AML-193 (cell line): Measurements from ENCODE around the gene LGR6.
A peak's percentile ranks its signal among the peaks of the same experiment; 100 is the strongest.

Experiments
- DNase-seq, 2 experiments: peaks; one replicate each; lab custom pipeline; 2025; lab: John Stamatoyannopoulos, UW

LGR6 gene

DNA sequence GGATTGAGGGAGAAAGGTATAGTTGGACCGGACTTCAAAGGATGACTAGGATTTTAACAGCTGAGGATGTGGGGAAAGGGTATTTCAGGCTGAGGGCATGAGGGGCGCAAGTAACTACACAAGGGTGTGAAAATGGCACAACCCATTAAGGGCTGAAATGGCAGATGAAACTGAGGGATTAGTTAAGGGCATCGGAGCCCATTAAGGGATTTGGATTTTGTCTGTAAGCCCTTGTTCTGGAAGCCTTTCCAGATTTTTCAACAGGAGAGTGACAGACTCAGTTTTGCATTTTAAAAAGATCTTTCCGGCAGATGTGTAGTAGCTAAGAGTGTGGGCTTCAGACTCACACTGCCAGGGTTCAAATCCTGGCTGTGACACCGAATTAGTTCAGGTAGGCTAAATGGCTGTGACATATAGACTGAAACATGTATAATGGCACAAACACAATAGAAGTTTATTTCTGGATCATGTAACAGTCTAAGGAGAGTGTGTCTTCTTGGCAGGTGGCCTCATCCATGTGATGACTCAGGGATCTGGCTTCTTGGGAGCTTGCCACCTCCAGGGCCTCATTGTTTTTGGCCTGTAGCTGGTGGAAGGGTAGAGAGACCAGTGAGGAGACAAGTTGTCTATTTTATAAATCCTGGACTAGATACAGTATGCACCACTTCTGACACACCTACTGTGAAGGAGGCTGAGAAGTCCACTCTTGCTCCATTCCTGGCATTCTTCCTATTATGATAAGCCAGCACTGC, 98.5 kb downstream of the LGR6 start:
- DNase-seq, result no peak

DNA sequence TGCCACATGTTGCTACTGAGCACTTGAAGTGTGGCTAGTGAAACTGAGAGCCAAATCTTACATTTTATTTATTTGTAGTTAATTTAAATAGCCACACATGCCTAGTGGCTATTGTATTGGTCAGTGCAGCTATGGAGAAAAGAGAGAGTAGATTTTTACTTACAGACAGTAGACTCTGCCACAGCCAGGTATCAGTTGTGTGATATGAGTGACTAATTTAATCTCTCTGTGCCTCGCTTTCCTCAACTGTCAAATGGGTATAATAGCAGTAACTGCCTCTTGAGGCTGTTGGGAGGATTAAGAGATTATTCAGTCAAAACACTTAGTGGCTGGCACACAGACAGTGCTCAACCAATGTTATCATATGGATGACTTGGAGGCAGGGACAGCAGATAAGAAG, 99.2 kb downstream of the LGR6 start:
- no peak for DNase-seq

DNA sequence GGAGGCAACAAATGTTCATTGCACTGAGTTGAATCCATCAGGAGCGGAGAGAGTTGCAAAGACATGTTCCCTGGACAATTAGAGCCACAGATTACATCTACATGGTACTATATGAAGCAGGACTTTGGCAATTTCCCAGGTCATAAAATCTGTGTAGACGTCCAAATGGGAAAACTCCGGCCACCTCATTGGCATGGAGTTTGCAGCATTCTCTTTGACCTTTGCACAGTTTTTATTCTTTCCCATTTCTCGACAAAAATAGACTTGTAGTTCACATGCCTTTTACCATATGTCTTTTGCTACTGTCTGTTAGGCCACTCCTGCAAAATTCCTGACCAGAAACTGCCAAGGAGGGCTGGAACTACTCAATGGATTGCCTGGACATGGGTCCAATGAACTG, 100.0 kb downstream of the LGR6 start:
- DNase-seq, result no peak

DNA sequence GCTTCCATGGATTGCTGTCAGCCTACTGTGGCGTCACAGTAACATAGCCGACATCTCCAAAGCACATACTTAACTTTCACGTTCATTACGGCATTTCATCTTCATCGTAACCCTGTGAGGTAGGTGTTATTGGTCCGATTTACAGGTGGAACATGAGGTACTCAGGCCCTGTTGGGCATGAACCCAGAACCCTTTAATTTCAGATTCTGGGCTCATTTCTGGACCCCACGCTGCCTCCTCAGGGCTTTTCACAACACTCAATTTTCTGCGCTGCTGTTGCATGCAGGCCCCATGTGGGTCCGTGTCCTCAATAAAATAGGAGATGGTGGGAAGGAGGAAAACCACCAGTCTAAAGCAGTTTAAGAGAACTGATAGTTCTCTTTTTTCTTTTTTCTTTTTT, 108.6 kb downstream of the LGR6 start:
- DNase-seq, result no peak

DNA sequence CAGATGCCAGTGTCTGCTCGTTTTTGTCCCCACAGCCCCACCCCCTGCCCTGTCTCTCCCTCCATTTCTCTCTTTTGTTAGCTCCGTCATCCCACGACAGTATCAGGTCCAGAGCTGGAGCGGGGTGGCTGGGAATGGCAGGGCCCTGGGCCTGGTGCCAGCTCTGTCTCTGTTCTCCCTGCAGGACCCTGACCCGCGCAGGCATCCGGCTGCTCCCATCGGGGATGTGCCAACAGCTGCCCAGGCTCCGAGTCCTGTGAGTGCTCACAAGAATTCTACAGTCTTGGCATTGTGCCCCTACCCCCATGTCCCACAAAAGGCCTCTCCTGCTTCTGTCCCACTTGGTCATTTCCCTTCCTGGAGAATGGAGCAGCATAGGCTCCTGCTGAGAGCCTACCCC, 110.8 kb downstream of the LGR6 start:
- no peak for DNase-seq

DNA sequence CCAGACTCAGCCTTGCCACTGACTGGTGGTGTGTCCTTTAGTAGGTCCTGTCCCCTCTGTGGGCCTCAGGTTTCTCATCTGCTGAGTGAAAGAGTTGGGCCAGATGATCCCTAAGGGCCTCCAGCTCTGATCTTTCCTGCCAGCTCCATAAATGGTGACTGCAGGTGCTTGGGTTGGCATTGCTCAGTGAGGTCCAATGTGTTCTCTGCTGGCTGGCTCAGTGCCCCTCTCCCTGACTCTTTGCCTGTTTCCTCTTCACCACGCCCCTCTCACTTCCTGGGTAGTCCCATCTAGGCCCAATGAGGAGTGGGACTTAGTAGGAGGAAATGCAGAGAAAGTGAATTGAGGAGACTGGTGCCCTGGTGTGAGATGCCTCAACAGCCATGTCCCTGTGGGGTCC, 111.6 kb downstream of the LGR6 start:
- no peak for DNase-seq

DNA sequence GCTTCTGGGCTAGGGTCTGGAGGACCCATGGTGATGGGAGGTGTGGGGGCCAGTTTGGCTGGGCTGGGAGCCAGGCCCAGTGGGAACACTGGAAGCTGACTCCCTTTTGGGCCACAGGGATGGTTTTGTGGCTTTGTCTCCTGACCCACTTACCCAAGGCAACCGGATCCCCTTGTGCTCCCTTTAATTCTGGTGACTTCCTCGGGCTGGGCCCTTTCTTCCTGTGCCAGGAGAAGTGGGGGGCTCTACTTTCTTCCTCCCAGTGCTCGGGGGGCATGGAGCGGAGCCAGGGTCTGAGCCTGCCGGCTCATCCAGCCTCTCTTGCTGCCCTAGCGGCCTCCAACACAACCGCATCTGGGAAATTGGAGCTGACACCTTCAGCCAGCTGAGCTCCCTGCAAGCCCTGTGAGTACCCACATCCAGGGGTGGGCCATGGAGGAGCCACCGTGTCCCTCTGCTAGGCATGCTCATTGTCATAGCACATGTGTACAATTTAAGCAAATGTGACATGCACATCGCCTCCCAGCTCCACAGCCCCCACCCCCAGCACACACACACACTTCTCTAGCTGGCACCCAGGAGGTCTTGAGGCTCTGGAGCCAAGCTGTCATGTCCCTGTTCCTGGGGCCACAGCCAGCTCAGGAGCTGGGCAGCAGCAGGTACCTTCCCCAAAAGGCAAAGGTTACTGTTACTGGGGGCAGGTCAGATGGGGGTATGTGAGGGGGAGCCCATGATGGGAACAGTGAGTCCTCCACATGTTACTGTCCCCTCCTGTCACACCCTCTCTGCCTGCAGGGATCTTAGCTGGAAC, 113.1 kb downstream of the LGR6 start:
- no peak for DNase-seq

DNA sequence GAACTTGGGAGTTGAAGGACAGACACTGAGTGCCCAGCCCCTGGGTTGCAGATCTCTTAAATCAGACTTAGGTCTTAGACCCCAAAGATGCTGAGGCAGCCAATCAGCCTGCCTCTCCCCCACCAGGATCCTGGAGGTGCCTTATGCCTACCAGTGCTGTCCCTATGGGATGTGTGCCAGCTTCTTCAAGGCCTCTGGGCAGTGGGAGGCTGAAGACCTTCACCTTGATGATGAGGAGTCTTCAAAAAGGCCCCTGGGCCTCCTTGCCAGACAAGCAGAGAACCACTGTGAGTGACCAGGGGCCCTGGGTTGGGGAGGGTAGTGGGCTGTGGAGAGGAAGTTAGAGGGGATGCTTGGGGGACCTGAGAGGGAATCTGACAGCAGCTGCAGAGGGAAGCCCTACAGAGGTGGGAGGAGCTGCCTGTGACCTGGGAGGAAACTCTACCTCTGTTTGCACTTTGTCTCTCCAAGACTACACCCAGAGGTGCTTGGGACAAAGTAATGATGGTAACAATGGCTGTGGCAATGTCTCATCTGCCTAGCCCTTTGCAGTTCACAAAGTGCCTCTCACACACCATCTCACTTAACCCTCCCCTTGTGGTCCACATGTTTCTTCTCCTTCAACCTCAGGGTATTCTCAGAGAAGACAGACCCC, 116.6 kb downstream of the LGR6 start:
- no peak for DNase-seq

DNA sequence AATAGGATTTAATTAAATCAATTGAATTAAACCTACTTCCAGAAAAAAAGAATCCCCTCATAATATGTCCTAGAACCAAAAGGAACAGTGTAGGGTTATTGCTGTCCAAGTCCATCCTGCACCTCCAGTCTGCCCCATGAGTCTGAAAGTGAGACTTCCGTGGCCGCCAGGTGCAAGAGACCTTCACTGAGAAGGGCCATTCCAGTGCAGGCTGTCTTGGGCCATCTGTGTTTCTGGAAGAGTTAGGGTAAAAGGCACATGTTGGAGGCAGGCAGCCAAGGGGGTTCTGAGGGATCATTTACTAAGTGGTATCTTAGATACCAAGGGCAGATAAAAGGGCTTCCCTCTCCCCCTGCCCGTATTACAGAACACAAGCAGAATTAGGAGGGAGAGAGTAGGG, 117.1 kb downstream of the LGR6 start:
- DNase-seq, result no peak

DNA sequence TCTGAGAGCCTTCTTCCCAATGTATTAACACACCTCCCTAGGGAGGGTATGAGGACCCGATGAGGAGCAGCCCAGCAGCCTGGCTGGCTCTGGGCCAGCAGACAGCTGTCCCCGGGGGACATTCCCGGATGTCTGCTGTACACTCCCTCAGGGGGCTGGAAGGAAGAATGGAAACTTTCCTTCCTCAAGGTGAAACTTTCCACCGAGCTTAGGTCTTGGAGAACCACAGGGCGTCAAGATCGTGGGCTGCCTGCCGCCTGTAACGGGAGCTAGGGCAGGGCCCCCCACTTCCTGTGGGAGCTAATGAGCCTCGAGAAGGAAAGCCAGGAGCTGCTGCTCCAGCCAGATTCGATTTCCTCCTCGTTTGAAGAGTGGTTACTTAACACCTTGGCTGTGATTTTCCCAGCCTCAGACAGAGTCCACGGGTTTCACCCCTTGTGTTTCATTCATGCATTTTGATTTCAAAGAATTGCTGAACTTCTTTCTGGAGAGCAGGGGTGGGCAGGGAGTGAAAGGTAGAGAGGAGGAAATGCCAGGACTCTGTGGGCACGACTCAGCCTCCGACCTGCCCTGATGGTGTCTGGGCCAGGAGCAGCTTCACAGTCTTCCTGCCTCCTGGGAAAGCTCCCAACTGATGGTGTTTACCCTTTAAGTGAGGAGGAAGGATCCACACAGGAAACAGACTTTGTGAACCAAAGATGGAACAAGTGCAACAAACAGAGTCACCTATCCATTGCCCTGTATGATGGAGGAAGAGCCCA, 118.5 kb downstream of the LGR6 start:
- DNase-seq, result no peak

DNA sequence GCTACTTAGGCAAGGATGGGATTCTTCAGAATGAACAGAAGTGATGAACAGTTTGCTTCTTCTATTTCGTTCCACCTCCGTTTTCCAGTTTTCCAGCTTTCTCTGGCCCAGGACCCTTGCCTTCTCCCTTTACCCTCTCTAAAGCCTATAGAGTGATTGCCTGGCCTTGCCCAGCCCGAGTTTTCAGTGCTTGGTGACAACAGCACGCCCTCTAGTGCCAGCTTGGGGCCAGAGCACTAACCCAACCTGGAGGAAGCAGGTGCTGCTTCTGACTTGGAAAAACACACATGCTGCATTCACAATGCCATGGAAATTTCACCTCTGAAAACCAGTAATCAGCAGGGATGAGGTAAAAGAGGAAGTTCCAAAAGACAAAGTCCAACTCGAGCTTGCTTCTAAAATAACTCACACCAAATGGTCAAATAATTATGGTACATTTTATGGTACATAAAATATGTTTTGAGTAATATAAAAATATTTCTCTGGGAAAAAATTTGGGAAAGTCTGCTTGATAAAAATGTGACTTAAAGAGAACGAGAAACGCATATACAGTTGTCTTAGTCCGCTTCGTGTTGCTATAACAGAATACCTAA, 122.1 kb downstream of the LGR6 start:
- peak; percentile 54 to 56 for DNase-seq

DNA sequence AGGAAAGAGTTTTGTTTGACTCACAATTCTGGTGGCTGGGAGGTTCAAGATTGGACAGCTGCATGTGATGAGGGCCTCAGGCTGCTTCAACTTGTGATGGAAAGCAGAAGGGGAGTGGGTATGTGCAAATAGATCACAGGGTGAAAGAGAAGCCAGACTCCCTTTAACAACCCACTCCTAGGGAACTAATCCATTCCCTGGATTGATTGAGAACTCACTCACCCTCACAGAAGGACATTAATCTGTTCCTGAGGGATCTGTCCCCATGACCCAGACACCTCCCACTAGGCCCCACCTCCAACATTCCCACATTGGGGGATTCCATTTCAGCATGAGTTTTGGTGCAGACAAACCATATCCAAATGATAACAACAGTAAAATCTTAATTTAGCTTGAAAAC, 122.6 kb downstream of the LGR6 start:
- no peak for DNase-seq

DNA sequence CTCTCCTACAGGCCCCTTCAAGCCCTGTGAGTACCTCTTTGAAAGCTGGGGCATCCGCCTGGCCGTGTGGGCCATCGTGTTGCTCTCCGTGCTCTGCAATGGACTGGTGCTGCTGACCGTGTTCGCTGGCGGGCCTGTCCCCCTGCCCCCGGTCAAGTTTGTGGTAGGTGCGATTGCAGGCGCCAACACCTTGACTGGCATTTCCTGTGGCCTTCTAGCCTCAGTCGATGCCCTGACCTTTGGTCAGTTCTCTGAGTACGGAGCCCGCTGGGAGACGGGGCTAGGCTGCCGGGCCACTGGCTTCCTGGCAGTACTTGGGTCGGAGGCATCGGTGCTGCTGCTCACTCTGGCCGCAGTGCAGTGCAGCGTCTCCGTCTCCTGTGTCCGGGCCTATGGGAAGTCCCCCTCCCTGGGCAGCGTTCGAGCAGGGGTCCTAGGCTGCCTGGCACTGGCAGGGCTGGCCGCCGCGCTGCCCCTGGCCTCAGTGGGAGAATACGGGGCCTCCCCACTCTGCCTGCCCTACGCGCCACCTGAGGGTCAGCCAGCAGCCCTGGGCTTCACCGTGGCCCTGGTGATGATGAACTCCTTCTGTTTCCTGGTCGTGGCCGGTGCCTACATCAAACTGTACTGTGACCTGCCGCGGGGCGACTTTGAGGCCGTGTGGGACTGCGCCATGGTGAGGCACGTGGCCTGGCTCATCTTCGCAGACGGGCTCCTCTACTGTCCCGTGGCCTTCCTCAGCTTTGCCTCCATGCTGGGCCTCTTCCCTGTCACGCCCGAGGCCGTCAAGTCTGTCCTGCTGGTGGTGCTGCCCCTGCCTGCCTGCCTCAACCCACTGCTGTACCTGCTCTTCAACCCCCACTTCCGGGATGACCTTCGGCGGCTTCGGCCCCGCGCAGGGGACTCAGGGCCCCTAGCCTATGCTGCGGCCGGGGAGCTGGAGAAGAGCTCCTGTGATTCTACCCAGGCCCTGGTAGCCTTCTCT, 124.6 kb downstream of the LGR6 start:
- DNase-seq, result no peak

DNA sequence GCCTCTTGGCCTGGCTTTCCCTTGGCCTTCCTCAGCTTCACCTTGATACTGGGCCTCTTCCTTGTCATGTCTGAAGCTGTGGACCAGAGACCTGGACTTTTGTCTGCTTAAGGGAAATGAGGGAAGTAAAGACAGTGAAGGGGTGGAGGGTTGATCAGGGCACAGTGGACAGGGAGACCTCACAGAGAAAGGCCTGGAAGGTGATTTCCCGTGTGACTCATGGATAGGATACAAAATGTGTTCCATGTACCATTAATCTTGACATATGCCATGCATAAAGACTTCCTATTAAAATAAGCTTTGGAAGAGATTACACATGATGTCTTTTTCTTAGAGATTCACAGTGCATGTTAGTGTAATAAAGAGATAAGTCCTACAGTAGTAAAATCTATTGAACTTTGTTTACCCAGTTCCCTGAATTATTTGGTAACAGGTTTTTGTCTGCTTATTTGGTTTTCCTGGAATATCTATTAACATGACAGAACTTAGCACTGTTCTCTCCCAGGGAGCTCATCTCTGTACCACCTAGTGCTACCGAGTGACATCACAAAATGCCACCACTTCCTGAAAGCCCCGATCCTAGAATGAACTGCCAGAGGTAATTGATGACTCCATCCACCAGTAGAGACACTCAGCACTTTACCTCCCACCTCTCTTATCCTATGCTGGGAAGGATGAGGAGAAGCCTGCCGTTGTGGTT, 125.9 kb downstream of the LGR6 start:
- DNase-seq, result no peak

DNA sequence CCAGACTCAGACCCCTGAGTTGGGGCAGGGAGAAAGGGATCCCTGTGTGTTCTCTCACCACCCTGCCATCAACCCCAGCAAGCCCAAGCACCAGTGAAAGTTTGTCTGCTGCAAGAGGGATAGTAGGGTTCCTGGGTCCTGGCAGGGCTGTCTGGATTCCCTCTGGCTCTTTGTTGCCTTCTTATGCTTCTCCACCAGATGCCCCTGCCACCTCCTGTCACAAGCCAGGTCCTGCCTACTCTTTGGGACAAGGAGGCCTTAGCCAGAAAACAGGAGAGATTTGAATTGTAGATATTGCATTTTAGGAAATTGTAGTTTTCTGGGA, 126.4 kb downstream of the LGR6 start:
- no peak for DNase-seq

DNA sequence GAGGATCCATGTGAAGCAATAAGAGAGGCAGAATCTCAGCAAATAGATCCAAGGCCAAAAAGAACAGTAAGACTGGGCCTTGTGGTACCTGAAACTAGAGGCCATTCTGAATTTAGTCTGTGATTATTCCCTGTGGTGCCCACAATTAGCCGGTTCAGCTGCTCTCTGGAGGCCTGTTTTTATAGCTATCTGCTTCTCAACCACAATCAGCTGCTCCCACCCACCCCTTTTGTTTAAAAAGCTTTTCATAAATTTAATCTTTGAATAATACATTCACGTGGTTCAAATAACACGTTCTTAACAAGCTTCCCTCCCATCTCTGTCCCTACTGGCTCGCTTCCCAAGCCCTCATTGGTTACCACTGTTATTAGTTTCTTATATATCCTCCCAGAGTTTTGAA, 130.1 kb downstream of the LGR6 start:
- DNase-seq, result no peak

DNA sequence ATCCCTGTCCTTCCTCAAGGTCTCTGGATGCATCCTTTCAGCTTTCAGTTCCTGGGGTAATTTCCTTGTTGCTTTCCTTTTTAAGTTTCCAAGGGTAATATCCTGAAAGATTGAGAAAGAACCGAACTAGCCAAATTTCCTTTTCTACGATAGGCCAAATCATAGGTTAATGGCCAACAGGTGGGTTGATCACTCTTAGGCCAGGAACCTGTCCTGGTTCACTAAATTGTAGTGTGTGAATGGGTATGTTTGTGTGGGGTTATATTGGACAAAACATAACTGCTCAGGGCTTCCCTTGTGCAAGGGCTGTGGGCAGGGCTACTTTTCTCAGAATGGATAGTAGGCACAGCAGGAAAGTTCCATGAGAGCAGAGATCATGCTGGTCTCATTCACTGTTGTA, 131.0 kb downstream of the LGR6 start:
- no peak for DNase-seq

DNA sequence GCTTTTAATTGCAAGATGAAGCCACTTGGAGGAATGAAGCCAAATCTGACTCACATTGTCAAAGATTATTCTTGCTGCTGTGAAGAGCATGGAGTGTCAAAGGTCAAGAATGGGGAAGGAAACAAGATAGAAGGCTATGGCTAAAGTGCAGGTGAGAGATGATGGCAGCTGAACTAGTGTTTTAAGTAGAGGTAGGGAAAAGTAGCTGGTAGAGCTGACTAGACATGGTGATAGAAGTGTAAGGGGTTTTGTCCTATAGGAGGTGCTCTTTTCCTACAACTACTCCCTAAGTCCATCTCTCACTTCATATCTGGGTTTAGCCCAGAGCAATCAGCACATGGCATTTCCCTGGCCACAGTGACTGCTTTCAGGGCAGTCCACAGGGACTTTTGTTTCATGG, 136.3 kb downstream of the LGR6 start:
- no peak for DNase-seq

DNA sequence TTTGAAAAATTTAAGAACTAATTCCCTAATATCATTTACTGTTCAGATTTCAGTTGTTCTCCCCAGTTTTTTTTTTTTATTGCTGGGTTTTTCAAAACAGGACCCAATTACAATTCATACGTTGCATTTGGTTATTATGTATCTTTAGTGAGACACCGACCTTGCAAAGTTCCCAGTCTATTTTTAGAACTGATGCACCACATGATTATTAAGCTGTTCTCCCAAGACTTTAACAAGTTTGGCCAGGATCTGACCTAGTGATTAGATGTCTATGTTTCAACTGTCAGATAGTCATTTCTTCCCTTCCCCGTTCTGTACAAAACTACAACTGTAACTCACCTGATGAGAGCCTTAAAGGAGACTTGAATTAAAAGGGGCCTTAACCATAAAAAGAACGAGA, 140.3 kb downstream of the LGR6 start:
- DNase-seq, result no peak

DNA sequence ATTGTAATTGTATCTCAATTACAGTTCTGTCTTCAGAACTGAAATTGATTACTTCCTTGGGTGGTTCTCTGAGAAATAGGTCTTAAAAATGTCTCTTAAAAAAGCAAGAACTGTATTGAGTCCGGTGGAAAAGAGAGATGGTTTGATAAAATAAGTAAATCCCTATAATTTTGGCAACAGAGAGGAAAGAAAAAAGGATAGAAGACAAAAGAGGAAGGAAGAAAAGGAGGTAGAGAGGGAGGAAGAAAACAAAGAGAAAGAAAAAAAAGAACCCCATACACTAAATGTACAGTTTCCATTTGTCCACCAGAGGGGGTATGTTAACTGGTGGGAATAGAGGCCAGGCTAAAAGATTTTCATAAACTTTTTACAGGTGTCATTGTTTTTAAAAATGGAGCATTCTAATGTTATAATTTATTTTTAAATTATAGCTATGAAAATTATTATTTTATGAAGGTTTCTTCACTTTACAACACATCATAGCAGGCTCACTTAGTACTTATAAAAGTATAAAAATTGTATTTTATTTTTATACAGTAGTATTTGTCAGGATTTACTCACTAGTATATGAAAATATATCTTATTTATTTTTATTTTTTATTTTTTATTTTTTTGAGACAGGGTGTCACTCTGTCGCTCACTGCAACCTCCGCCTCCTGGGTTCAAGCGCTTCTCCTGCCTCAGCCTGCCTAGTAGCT, 150.2 kb downstream of the LGR6 start:
- peak; percentile 60 to 70 for DNase-seq
